Neutrophil (primary cell): Measurements from ENCODE around the gene ANXA2.

ENCODE experiments used
- H3K27ac ChIP-seq: fragments of 200-600 bp; sonication (generic); 2 replicates; pipeline ENCODE4 v1.5.1; 2016; ENCODE audit warnings: mild to moderate bottlenecking, moderate library complexity
- H3K27me3 ChIP-seq: fragments of 200-600 bp; sonication (generic); 2 replicates; pipeline ENCODE4 v1.6.0; 2016; ENCODE audit warnings: mild to moderate bottlenecking
- H3K36me3 ChIP-seq: fragments of 200-600 bp; sonication (generic); 2 replicates; pipeline ENCODE4 v1.5.1; 2017
- H3K4me1 ChIP-seq, 2 experiments: fragments of 200-600 bp in 1 of 2; sonication (generic) in 1 of 2; 1 replicate in 1 of 2; 2 replicates in 1 of 2; pipeline versions ENCODE4 v1.5.1 to v1.6.1; 2013 to 2016; ENCODE audit warnings: low read depth in 1 of 2, low read length in 1 of 2, mild to moderate bottlenecking in 1 of 2, moderate library complexity in 1 of 2; ENCODE audit not compliant: control insufficient read depth in 1 of 2, insufficient read depth in 1 of 2
- H3K4me3 ChIP-seq, 2 experiments: fragments of 200-600 bp in 1 of 2; sonication (generic) in 1 of 2; 1 replicate in 1 of 2; 2 replicates in 1 of 2; pipeline ENCODE4 v1.5.1; 2013 to 2016; ENCODE audit warnings: low read depth in 1 of 2, low read length in 1 of 2, mild to moderate bottlenecking in 1 of 2, moderate library complexity in 1 of 2
- H3K9me3 ChIP-seq: fragments of 200-600 bp; sonication (generic); 2 replicates; pipeline ENCODE4 v1.5.1; 2016
- TF ChIP-seq, protein P1 (sequence below): fragments of 200-600 bp; sonication (generic); IDR thresholded peaks from 2 replicates; pipeline ENCODE4 v1.5.1; 2016; ENCODE audit warnings: antibody characterized with exemption

Gene ANXA2

DNA sequence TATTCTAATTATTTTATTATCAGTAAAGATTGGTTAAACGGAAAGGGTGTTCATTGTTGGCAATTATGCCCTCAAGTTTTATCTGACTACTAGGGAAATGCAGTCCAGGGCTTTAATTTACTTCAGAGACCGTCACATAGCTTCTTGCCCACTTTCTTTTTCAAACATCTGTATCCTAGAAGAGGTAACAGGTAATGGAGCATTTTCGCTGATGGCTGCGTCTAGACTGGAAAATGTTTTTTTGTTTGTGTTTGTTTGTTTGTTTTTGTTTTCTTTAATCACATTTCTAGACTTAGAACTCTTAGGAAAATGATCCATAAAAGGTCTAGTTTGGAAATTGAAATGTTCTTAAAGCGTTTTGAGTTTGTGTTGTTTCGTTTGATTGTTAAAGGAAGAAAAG is 71.4 kb downstream of the ANXA2 start:
- no peaks in the 10 kb centered on the region for H3K36me3 ChIP-seq
- no peaks in the 10 kb centered on the region for H3K9me3 ChIP-seq
- no peak overlapping the region for H3K4me3 ChIP-seq
- H3K4me1 ChIP-seq, result no peaks in the 10 kb centered on the region
- TF ChIP-seq, protein P1, sequence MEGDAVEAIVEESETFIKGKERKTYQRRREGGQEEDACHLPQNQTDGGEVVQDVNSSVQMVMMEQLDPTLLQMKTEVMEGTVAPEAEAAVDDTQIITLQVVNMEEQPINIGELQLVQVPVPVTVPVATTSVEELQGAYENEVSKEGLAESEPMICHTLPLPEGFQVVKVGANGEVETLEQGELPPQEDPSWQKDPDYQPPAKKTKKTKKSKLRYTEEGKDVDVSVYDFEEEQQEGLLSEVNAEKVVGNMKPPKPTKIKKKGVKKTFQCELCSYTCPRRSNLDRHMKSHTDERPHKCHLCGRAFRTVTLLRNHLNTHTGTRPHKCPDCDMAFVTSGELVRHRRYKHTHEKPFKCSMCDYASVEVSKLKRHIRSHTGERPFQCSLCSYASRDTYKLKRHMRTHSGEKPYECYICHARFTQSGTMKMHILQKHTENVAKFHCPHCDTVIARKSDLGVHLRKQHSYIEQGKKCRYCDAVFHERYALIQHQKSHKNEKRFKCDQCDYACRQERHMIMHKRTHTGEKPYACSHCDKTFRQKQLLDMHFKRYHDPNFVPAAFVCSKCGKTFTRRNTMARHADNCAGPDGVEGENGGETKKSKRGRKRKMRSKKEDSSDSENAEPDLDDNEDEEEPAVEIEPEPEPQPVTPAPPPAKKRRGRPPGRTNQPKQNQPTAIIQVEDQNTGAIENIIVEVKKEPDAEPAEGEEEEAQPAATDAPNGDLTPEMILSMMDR, result no peak
- peaks cover 59% of the 10 kb centered on the region for H3K27me3 ChIP-seq
- no peak overlapping the region for H3K27ac ChIP-seq

DNA sequence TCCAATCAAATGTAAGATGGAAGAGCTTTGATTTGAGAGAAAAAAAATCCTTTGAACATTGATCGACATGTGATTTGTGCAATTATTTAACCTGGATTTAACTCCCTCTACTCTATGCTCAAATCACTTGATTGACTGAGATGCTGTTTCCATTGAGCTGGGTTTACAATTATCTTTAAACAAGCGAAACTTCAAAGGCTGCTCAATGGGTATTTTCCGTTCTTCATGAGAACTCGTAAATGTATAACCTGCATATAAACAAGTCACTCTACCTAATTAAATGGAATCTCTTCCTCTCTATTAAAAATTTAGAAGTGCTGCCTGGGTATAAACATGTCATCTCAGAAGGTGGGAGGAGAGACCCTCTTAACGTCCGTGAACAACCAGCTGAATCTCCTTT is 71.9 kb downstream of the ANXA2 start:
- H3K4me3 ChIP-seq, result no peak overlapping the region
- H3K9me3 ChIP-seq, result no peaks in the 10 kb centered on the region
- no peaks in the 10 kb centered on the region for H3K4me1 ChIP-seq
- H3K27me3 ChIP-seq, result peaks cover 56% of the 10 kb centered on the region
- no peak overlapping the region for H3K27ac ChIP-seq
- no peaks in the 10 kb centered on the region for H3K36me3 ChIP-seq
- TF ChIP-seq, protein P1, result no peak

DNA sequence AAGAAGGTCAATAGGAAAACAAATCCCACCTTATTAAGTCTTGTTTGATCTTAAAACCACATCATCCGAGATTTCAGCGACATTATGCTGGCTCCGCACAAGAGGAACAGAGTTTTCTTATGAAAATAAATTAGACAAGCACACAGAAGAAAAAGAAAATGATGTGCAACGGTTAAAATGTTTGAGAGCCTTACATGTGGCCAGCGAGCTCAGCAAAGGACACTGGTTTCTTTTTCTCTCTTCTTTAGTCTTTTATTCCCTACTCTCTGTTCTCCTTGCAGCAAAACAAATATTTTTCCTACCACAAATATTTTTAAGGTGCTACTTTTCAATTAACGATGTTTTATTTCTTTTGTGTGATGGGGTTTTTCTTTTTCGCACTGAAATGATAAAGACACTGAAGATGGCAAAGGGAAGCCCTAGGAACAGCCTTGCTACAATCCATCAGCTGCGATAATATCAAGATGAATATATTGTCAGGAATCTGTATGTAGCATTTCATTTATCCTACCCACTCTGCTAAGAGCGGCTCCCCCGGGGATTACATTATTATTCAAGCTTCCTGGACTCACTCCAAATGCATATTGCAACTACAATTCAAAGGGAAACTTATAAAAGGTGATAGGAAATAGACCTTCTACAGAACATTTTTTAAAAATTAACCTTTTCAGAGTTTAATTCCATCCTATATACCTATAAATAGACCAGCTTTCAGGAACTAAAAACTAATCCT is 72.9 kb downstream of the ANXA2 start:
- H3K27ac ChIP-seq, result no peak overlapping the region
- H3K4me3 ChIP-seq, result no peak overlapping the region
- no peaks in the 10 kb centered on the region for H3K4me1 ChIP-seq
- H3K27me3 ChIP-seq, result peaks cover 56% of the 10 kb centered on the region
- TF ChIP-seq, protein P1, result no peak
- H3K9me3 ChIP-seq, result no peaks in the 10 kb centered on the region
- H3K36me3 ChIP-seq, result no peaks in the 10 kb centered on the region

DNA sequence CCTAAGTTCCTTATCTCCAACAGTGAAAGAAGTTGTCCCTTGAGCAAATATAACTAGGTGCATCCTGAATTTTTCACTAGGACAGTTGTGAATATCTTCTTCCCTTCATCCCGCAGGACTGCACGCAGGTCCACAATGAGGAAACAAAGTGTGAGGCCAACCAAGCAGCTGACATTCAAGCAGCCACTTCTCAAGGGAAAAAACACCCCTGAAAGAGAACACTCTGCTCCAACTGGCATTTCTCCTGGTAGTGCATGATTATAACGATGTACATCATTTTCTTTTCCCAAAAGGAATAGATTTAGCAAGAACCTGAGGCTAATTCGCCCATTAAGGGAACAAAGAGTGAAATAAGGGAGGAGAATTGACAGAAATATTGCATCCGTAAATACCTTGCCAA is 74.5 kb downstream of the ANXA2 start:
- Histone ChIP-seq H3K4me3 (no peak overlapping the region), H3K27me3 (peaks cover 42% of the 10 kb centered on the region), H3K27ac (no peak overlapping the region), H3K36me3 (no peaks in the 10 kb centered on the region), H3K9me3 (no peaks in the 10 kb centered on the region), H3K4me1 (no peaks in the 10 kb centered on the region)
- TF ChIP-seq, protein P1, result no peak

DNA sequence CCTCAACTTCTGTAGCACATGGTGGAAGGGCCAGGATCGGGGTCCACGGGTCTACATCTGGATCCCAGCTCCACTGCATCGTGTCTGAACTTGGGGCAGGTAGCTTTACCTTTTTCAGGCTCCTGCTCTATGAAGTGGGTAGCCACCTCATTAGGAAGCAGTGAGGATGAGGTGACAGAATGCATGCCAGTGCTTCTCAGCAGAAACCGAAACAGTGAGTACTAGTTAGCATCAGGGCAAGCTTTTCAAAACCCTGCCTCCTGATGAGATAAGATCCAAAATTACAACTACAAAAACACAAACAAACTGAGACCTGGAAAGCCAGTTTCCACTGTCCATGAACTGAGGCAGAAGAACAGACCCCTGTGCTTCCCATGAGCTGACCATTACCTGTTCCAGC is 77.4 kb downstream of the ANXA2 start:
- no peaks in the 10 kb centered on the region for H3K36me3 ChIP-seq
- no peak overlapping the region for H3K4me3 ChIP-seq
- TF ChIP-seq, protein P1, result no peak
- H3K27ac ChIP-seq, result no peak overlapping the region
- H3K9me3 ChIP-seq, result no peaks in the 10 kb centered on the region
- H3K4me1 ChIP-seq, result no peaks in the 10 kb centered on the region
- peaks cover 13% of the 10 kb centered on the region for H3K27me3 ChIP-seq
